Measurements from ENCODE around the gene UPK2. TPM values are rescaled to one million over a fixed set of nuclear protein-coding genes. Genes with fewer than 3 reads are reported as not detected.
A peak's percentile ranks its signal among the peaks of the same experiment; 100 is the strongest.

UPK2 gene
- total and polyA plus RNA-seq, 10 of the 15 experiments (the other 5 are each of a cell fraction or from before 2014, with no cell fraction given): 0.07 to 1.0 (median 0.31) TPM; not detected in 7

DNA sequence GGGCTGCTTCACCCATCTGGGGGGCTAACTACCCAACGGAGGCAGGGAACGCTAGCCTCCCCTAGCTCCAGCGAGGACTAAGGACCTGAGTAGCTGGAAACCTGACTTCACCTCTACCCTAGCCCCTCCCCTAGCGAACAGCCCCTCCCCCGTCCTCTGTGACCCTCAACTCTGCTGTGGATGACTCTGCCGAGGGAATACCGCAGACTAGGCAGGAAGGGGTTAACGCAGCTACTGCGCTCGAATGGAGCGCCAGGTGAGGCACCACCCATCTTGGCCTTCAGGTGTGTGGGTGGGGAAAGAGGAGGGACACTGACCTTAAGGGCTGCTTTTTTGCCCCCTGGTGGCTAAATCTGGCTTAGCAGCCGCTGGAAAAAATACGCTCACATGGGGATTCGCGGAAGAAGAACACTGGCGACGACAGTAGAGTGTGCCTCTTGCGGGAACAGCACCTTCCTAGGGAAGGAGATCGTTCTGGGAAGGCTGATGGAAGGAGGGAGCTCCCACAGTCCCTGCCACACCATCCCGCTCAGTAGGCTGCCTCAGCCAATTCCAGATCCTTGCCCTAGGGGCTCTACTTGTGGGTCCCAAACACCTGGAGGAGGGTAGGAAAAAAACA, 25.9 kb upstream of the UPK2 start:
- RAD21 ChIA-PET (ENCODE audit: unreplicated experiment): interaction anchor here (0.7 to 8.8 kb wide), 9 partner anchors 18 to 270 kb away, joined by 3 to 169 read pairs (median 5); partner anchors contain the start of genes CXCR5 and UPK2
- Histone ChIP-seq H3K4me1 (ENCODE audit: control insufficient read depth, insufficient read depth, low read length) (peaks cover 30% of the 10 kb centered on the region), H3K36me3 (ENCODE audit: control insufficient read depth in 2 of 2, insufficient read depth in 2 of 2, low read length in 1 of 2) (no peaks in the 10 kb centered on the region), H3K4me2 (ENCODE audit: control insufficient read depth, insufficient read depth) (peak overlapping the region; percentile 99), H3K27me3 (replicated peaks in 1 of 2; ENCODE audit: control insufficient read depth in 2 of 2, insufficient read depth in 2 of 2, low read length in 1 of 2) (no peaks in the 10 kb centered on the region), H3K79me2 (ENCODE audit: control insufficient read depth, insufficient read depth, low read length) (peaks cover under 1% of the 10 kb centered on the region), H3K9me3 (replicated peaks; ENCODE audit: control insufficient read depth, insufficient read depth, low read length) (no peaks in the 10 kb centered on the region), H3K4me3 (peak overlapping the region; percentile 97), H4K20me1 (ENCODE audit: control insufficient read depth, insufficient read depth) (no peaks in the 10 kb centered on the region), H2AFZ (ENCODE audit: control insufficient read depth, low read depth, low read length) (peak overlapping the region; percentile 73), H3K27ac (ENCODE audit: control insufficient read depth, insufficient read depth) (peak overlapping the region; percentile 50; the same call in 1 of the 2 replicates), H3K9ac (ENCODE audit: control insufficient read depth, insufficient read depth, low read length) (peak overlapping the region; percentile 42)
- POLR2A ChIA-PET: interaction anchor here (0.5 to 4.0 kb wide), 13 partner anchors 10 to 653 kb away, joined by 3 to 35 read pairs (median 5); partner anchors contain the start of genes ARCN1 and HYOU1
- DNase-seq (ENCODE audit: low read depth, low spot score) (peak; percentile 51), ATAC-seq (peak; percentile 12), FAIRE-seq (peak; percentile 41)
- WGBS (ENCODE audit: insufficient coverage, insufficient replicate concordance, low lambda C conversion rate, missing lambda C conversion rate): 2% methylated on average over 20 of the region's 20 CpGs
- SMC1A ChIA-PET (ENCODE audit: uncharacterized antibody, unreplicated experiment): interaction anchor here (0.8 to 12.9 kb wide), 10 partner anchors 18 to 240 kb away, joined by 3 to 185 read pairs (median 4); partner anchors contain the start of genes CXCR5 and UPK2
- intact Hi-C loops (cut with micrococcal nuclease; ENCODE audit: unreplicated experiment): loop anchor here (1.0 to 2.0 kb wide), 3 partner anchors 23 to 240 kb away; partner anchors contain the start of gene UPK2
- CTCF ChIA-PET: interaction anchor here (0.6 to 11.6 kb wide), 26 partner anchors 9 to 1599 kb away, joined by 3 to 330 read pairs (median 4); partner anchors contain the start of genes CXCR5, DDX6, DPAGT1 and UPK2
- no TSS peak for BruUV-seq (replicated peaks)
- in situ Hi-C loops (cut with MboI): no loop called here
- peak; percentile 28 for TF ChIP-seq MEF2B (IDR thresholded peaks at IDR 0.05; ENCODE audit: partially characterized antibody, poor library complexity, severe bottlenecking)
- TF ChIP-seq SMC3 (IDR thresholded peaks at IDR 0.05; ENCODE audit: borderline replicate concordance, low read length): peak; percentile 94
- TF ChIP-seq POLR2AphosphoS5 (IDR thresholded peaks at IDR 0.05; ENCODE audit: low read length): no peak
- TF ChIP-seq POLR2A (IDR thresholded peaks at IDR 0.05; ENCODE audit: low read depth, low read length): no peak
- no peak for TF ChIP-seq BCL11A (IDR thresholded peaks at IDR 0.05; ENCODE audit: low read depth, low read length)
- TF ChIP-seq RAD21 (IDR thresholded peaks at IDR 0.05; ENCODE audit: insufficient read depth, low read depth, low read length): peak; percentile 63
- 0 out of 2 replicates have a peak, but pooled peaks have one; percentile 4 for TF ChIP-seq HDGF (IDR thresholded peaks at IDR 0.05)
- no peak for TF ChIP-seq BACH1 (IDR thresholded peaks at IDR 0.05; ENCODE audit: borderline replicate concordance)
- peak; percentile 56 for TF ChIP-seq SP1 (IDR thresholded peaks at IDR 0.05; ENCODE audit: low read depth, low read length)
- TF ChIP-seq SMARCA5 (IDR thresholded peaks at IDR 0.05): peak; percentile 67; the same call in 1 of the 2 replicates
- TF ChIP-seq SIX5 (IDR thresholded peaks at IDR 0.05; ENCODE audit: low read depth, low read length, severe bottlenecking): no peak
- peak; percentile 82; the same call in 1 of the 2 replicates for TF ChIP-seq RCOR1 (conservative IDR thresholded peaks at IDR 0.05; ENCODE audit: low read depth, low read length)
- TF ChIP-seq FOXM1 (IDR thresholded peaks at IDR 0.05; ENCODE audit: low read depth, low read length): no peak
- TF ChIP-seq YY1 (IDR thresholded peaks at IDR 0.05; ENCODE audit: low read depth, low read length): peak; percentile 62; the same call in 1 of the 2 replicates
- TF ChIP-seq, protein P1, sequence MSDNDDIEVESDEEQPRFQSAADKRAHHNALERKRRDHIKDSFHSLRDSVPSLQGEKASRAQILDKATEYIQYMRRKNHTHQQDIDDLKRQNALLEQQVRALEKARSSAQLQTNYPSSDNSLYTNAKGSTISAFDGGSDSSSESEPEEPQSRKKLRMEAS (IDR thresholded peaks at IDR 0.05; ENCODE audit: low read depth, low read length): 0 out of 2 replicates have a peak, but pooled peaks have one; percentile 24
- TF ChIP-seq, protein P2, sequence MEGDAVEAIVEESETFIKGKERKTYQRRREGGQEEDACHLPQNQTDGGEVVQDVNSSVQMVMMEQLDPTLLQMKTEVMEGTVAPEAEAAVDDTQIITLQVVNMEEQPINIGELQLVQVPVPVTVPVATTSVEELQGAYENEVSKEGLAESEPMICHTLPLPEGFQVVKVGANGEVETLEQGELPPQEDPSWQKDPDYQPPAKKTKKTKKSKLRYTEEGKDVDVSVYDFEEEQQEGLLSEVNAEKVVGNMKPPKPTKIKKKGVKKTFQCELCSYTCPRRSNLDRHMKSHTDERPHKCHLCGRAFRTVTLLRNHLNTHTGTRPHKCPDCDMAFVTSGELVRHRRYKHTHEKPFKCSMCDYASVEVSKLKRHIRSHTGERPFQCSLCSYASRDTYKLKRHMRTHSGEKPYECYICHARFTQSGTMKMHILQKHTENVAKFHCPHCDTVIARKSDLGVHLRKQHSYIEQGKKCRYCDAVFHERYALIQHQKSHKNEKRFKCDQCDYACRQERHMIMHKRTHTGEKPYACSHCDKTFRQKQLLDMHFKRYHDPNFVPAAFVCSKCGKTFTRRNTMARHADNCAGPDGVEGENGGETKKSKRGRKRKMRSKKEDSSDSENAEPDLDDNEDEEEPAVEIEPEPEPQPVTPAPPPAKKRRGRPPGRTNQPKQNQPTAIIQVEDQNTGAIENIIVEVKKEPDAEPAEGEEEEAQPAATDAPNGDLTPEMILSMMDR (IDR thresholded peaks at IDR 0.05 in 2 of 3, conservative IDR thresholded peaks at IDR 0.05 in 1 of 3; ENCODE audit: control insufficient read depth in 2 of 3, extremely low read depth in 1 of 3, insufficient read depth in 1 of 3, low read depth in 3 of 3, low read length in 3 of 3): peak; percentile 91 to 98 (median 92)
- TF ChIP-seq, protein P3, sequence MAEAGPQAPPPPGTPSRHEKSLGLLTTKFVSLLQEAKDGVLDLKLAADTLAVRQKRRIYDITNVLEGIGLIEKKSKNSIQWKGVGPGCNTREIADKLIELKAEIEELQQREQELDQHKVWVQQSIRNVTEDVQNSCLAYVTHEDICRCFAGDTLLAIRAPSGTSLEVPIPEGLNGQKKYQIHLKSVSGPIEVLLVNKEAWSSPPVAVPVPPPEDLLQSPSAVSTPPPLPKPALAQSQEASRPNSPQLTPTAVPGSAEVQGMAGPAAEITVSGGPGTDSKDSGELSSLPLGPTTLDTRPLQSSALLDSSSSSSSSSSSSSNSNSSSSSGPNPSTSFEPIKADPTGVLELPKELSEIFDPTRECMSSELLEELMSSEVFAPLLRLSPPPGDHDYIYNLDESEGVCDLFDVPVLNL (IDR thresholded peaks at IDR 0.05; ENCODE audit: low read depth, low read length): no peak
